HCT116 (cell line): ENCODE results near the gene ERC2. TPM values are rescaled to one million over a fixed set of nuclear protein-coding genes. Genes with fewer than 3 reads are reported as not detected.

Experiments
- ATAC-seq: fragments of 200-7000 bp; cut with Tn5 transposase; 2 replicates; pipeline ENCODE4 v1.9.1; 2020; ENCODE audit warnings: mild to moderate bottlenecking, moderate library complexity
- BruUV-seq: library from RNA; stranded (reverse); fragments of 400-500 nt; replicated peaks from 2 replicates; lab custom pipeline; 2021; lab: Mats Ljungman, UMichigan
- CTCF ChIA-PET: fragments of 300-600 bp; sonication (Branson Sonifier 250); formaldehyde crosslinking; loops from one replicate; lab custom pipeline; 2021; ENCODE audit warnings: antibody characterized with exemption; lab: Charles Lee
- POLR2A ChIA-PET: fragments of 300-600, 350-600 bp; sonication (Branson Sonifier 250); formaldehyde crosslinking; loops from one replicate; lab custom pipeline; 2021; ENCODE audit warnings: antibody characterized with exemption; lab: Charles Lee
- RAD21 ChIA-PET, 2 experiments: fragments of 300-600 bp; sonication (Branson Sonifier 250); formaldehyde crosslinking; loops; one replicate each; lab custom pipeline; 2023; ENCODE audit warnings: low total read pairs in 2 of 2; ENCODE audit not compliant: uncharacterized antibody in 2 of 2, unreplicated experiment in 2 of 2, low non-redundant PET in 1 of 2; lab: Charles Lee
- DNase-seq: peaks from one replicate; pipeline ENCODE4 v3.0.0-alpha.2; 2010; ENCODE audit warnings: low read depth, low spot score
- H2AFZ ChIP-seq: fragments of 200-600 bp; shearing (Covaris generic), sonication (generic); 2 replicates; pipeline ENCODE4 v1.6.1; 2017; ENCODE audit warnings: low read depth, mixed run types, mixed read lengths, antibody characterized with exemption, low read length; ENCODE audit not compliant: poor library complexity, severe bottlenecking
- H3K27ac ChIP-seq: 2 replicates; pipeline ENCODE4 v1.5.1; 2012; ENCODE audit warnings: low read depth, low read length
- H3K27me3 ChIP-seq: fragments of 200-600 bp; sonication (generic); 2 replicates; pipeline ENCODE4 v1.6.1; 2016; ENCODE audit warnings: mixed run types, low read length, mixed read lengths; ENCODE audit not compliant: insufficient read depth
- H3K36me3 ChIP-seq, 2 experiments: fragments of 200-500 bp in 1 of 2; fragments of 200-600 bp in 1 of 2; sonication (Bioruptor generic) in 1 of 2; sonication (generic) in 1 of 2; 2 replicates each; pipeline versions ENCODE4 v1.5.1 to v1.6.1; 2014 to 2016; ENCODE audit warnings: low read length in 2 of 2, inconsistent platforms in 1 of 2, mixed read lengths in 1 of 2, mixed run types in 1 of 2; ENCODE audit not compliant: insufficient read depth in 2 of 2, control insufficient read depth in 1 of 2
- H3K4me1 ChIP-seq, 2 experiments: fragments of 200-600 bp in 1 of 2; sonication (generic) in 1 of 2; 2 replicates each; pipeline versions ENCODE4 v1.5.1 to v1.6.1; 2012 to 2017; ENCODE audit warnings: low read length in 2 of 2, inconsistent platforms in 1 of 2, mild to moderate bottlenecking in 1 of 2, mixed read lengths in 1 of 2, mixed run types in 1 of 2, moderate library complexity in 1 of 2; ENCODE audit not compliant: insufficient read depth in 2 of 2, control insufficient read depth in 1 of 2
- H3K4me2 ChIP-seq: fragments of 200-600 bp; sonication (generic); 2 replicates; pipeline ENCODE4 v1.6.1; 2017; ENCODE audit warnings: mixed run types, low read length, mixed read lengths
- H3K4me3 ChIP-seq, 2 experiments: fragments of 200-600 bp in 1 of 2; sonication (generic) in 1 of 2; replicated peaks in 1 of 2; 2 replicates each; pipeline ENCODE4 v1.5.1; 2011 to 2016; ENCODE audit warnings: low read length in 2 of 2, control low read depth in 1 of 2, low read depth in 1 of 2, mild to moderate bottlenecking in 1 of 2, mixed read lengths in 1 of 2, mixed run types in 1 of 2
- H3K79me2 ChIP-seq: fragments of 200-600 bp; sonication (generic); 2 replicates; pipeline ENCODE4 v1.6.1; 2017; ENCODE audit warnings: mild to moderate bottlenecking, mixed run types, low read length, moderate library complexity, mixed read lengths; ENCODE audit not compliant: insufficient read depth
- H3K9ac ChIP-seq: fragments of 200-600 bp; sonication (generic); 2 replicates; pipeline ENCODE4 v1.6.1; 2016; ENCODE audit warnings: low read length, mixed read lengths
- H3K9me2 ChIP-seq: fragments of 200-600 bp; sonication (generic), shearing (Covaris generic); 2 replicates; pipeline ENCODE4 v1.6.1; 2017; ENCODE audit warnings: mixed run types, mild to moderate bottlenecking, moderate library complexity; ENCODE audit not compliant: insufficient read depth
- H3K9me3 ChIP-seq, 2 experiments: fragments of 200-500 bp in 1 of 2; fragments of 200-600 bp in 1 of 2; sonication (Bioruptor generic) in 1 of 2; sonication (generic) in 1 of 2; 2 replicates each; pipeline ENCODE4 v1.6.1; 2014 to 2017; ENCODE audit warnings: low read length in 2 of 2, mixed read lengths in 2 of 2, inconsistent platforms in 1 of 2, low read depth in 1 of 2, mild to moderate bottlenecking in 1 of 2, mixed run types in 1 of 2, moderate library complexity in 1 of 2; ENCODE audit not compliant: control insufficient read depth in 1 of 2, insufficient read depth in 1 of 2
- H4K20me1 ChIP-seq: fragments of 200-600 bp; sonication (generic), shearing (Covaris generic); 2 replicates; pipeline ENCODE4 v1.6.1; 2017; ENCODE audit warnings: mixed run types, mild to moderate bottlenecking, moderate library complexity; ENCODE audit not compliant: insufficient read depth
- CEBPB ChIP-seq: IDR thresholded peaks from 2 replicates; pipeline ENCODE4 v1.6.1; 2012; ENCODE audit warnings: low read depth
- EGR1 ChIP-seq: IDR thresholded peaks from 2 replicates; pipeline ENCODE4 v1.6.1; 2012; ENCODE audit warnings: low read depth
- ELF1 ChIP-seq: IDR thresholded peaks from 2 replicates; pipeline ENCODE4 v1.6.1; 2012; ENCODE audit warnings: low read depth, borderline replicate concordance
- EZH2 ChIP-seq: fragments of 200-600 bp; sonication (generic); IDR thresholded peaks from 2 replicates; pipeline ENCODE4 v1.6.1; 2017; ENCODE audit warnings: antibody characterized with exemption, mixed run types
- JUND ChIP-seq: IDR thresholded peaks from 2 replicates; pipeline ENCODE4 v1.6.1; 2012
- MAX ChIP-seq: IDR thresholded peaks from 2 replicates; pipeline ENCODE4 v1.6.1; 2012
- POLR2A ChIP-seq: IDR thresholded peaks from 2 replicates; pipeline ENCODE4 v1.7.0; 2011; ENCODE audit warnings: borderline replicate concordance; ENCODE audit not compliant: insufficient read depth, insufficient read length; ENCODE audit errors: extremely low read depth
- POLR2AphosphoS5 ChIP-seq: IDR thresholded peaks from 2 replicates; pipeline ENCODE4 v1.6.1; 2011; ENCODE audit warnings: mild to moderate bottlenecking, low read depth, low read length, moderate library complexity
- RAD21 ChIP-seq: IDR thresholded peaks from 2 replicates; pipeline ENCODE4 v1.6.1; 2012; ENCODE audit warnings: low read depth, mild to moderate bottlenecking
- REST ChIP-seq: IDR thresholded peaks from 2 replicates; pipeline ENCODE4 v1.6.1; 2012; ENCODE audit warnings: low read depth
- SIN3A ChIP-seq: IDR thresholded peaks from 2 replicates; pipeline ENCODE4 v1.6.1; 2012; ENCODE audit warnings: low read depth
- SRF ChIP-seq: IDR thresholded peaks from 2 replicates; pipeline ENCODE4 v1.6.1; 2012; ENCODE audit warnings: low read depth
- TCF7L2 ChIP-seq: IDR thresholded peaks from 2 replicates; pipeline ENCODE4 v1.7.0; 2011; ENCODE audit warnings: borderline replicate concordance, inconsistent platforms; ENCODE audit not compliant: insufficient read depth, insufficient read length; ENCODE audit errors: extremely low read depth
- ZFX ChIP-seq: fragments of 450-650 bp; IDR thresholded peaks from 2 replicates; pipeline ENCODE4 v1.6.1; 2017
- ZNF274 ChIP-seq: fragments of 200-500 bp; sonication (Bioruptor generic); IDR thresholded peaks from 2 replicates; pipeline ENCODE4 v1.6.1; 2014; ENCODE audit warnings: mild to moderate bottlenecking, low read depth, low read length, inconsistent platforms
- intact Hi-C: fragments of 100-400 bp; cut with micrococcal nuclease; formaldehyde crosslinking; loops from 2 replicates; pipeline ENCODE4 v1.10.0; 2022
- total RNA-seq: library from RNA; stranded (reverse); gene quantifications from one replicate; pipeline ENCODE4 v1.2.1, GENCODE V29; 2021; ENCODE audit not compliant: unreplicated experiment
- TF ChIP-seq, protein P1 (sequence below), 3 experiments: fragments of 200-600 bp in 1 of 3; sonication (generic) in 1 of 3; IDR thresholded peaks in 2 of 3; conservative IDR thresholded peaks in 1 of 3; 2 replicates each; pipeline ENCODE4 v1.5.1; 2012 to 2017; ENCODE audit warnings: low read depth in 2 of 3, low read length in 2 of 3, antibody characterized with exemption in 1 of 3, borderline replicate concordance in 1 of 3, control low read depth in 1 of 3, mild to moderate bottlenecking in 1 of 3, mixed read lengths in 1 of 3, mixed run types in 1 of 3, moderate library complexity in 1 of 3; ENCODE audit not compliant: insufficient read depth in 1 of 3

The ERC2 gene
- total RNA-seq, 1 experiment from 2014 or later = not detected

- Histone ChIP-seq H3K4me1 (no peaks in the 10 kb centered on the region), H3K27me3 (no peaks in the 10 kb centered on the region), H3K9ac (no peak overlapping the region), H3K36me3 (no peaks in the 10 kb centered on the region), H4K20me1 (no peaks in the 10 kb centered on the region), H3K4me3 (no peak overlapping the region), H3K9me3 (no peaks in the 10 kb centered on the region; a peak in 1 of 4 replicates), H3K79me2 (no peaks in the 10 kb centered on the region), H3K4me2 (no peak overlapping the region), H2AFZ (no peak overlapping the region), H3K9me2 (no peaks in the 10 kb centered on the region), H3K27ac (no peak overlapping the region)
- no TSS peak for BruUV-seq
- ChIA-PET POLR2A (no interaction called here), CTCF (no interaction called here), RAD21 (no interaction called here)
- intact Hi-C loops = no loop called here
- TF ChIP-seq EZH2 = no peak
- TF ChIP-seq MAX = no peak
- TF ChIP-seq RAD21 = no peak
- no peak for TF ChIP-seq ELF1
- no peak for TF ChIP-seq EGR1
- TF ChIP-seq JUND = no peak
- no peak for TF ChIP-seq TCF7L2
- TF ChIP-seq ZFX = no peak
- TF ChIP-seq ZNF274 = no peak
- no peak for DNase-seq
- no peak for ATAC-seq
Measured at GRCh38 chr3:56022619-56023018, 445.6 kb downstream of the ERC2 start.

DNA sequence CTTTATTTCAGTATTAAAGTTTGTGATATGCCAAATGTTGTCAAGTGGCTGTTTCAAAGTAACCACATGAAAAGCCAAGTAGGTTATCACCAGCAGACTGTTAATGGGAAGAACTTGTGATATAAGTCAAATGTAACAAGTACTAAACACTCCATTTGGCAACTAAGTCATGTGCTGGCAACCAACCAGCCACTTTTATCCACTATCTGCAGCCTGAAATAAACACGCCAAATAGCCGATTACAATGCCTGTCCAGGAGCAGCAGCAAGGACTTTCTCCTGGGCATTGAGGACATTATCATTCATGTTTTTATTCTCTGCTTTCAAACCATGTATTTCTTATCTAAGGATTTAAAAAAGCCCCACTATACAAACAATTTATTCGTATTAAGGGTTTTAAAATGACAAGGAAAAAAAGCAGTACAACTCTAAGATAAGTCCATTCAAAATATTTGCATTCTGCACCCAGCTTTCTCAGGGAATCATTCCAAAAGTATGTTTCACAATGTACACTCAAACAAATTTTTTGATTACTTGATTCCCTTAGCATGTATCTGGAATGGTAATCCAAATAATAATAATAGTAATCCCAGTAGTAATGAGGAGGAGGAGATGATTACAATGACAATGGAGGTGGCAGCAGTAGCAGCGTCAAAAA lies 448.6 kb downstream of the ERC2 start:
- H2AFZ ChIP-seq = no peak overlapping the region
- H3K9me2 ChIP-seq = no peaks in the 10 kb centered on the region
- DNase-seq (no peak), ATAC-seq (no peak)
- H3K36me3 ChIP-seq = no peaks in the 10 kb centered on the region
- H3K27ac ChIP-seq = no peak overlapping the region
- no peak overlapping the region for H3K4me2 ChIP-seq
- no peak overlapping the region for H3K4me3 ChIP-seq
- no peaks in the 10 kb centered on the region for H3K79me2 ChIP-seq
- H4K20me1 ChIP-seq = no peaks in the 10 kb centered on the region
- H3K4me1 ChIP-seq = no peaks in the 10 kb centered on the region
- H3K27me3 ChIP-seq = no peaks in the 10 kb centered on the region
- POLR2A ChIA-PET = no interaction called here
- no peaks in the 10 kb centered on the region; a peak in 1 of 4 replicates for H3K9me3 ChIP-seq
- RAD21 ChIA-PET = no interaction called here
- no TSS peak for BruUV-seq
- no peak overlapping the region for H3K9ac ChIP-seq
- intact Hi-C loops = no loop called here
- CTCF ChIA-PET = no interaction called here
- TF ChIP-seq, protein P1, sequence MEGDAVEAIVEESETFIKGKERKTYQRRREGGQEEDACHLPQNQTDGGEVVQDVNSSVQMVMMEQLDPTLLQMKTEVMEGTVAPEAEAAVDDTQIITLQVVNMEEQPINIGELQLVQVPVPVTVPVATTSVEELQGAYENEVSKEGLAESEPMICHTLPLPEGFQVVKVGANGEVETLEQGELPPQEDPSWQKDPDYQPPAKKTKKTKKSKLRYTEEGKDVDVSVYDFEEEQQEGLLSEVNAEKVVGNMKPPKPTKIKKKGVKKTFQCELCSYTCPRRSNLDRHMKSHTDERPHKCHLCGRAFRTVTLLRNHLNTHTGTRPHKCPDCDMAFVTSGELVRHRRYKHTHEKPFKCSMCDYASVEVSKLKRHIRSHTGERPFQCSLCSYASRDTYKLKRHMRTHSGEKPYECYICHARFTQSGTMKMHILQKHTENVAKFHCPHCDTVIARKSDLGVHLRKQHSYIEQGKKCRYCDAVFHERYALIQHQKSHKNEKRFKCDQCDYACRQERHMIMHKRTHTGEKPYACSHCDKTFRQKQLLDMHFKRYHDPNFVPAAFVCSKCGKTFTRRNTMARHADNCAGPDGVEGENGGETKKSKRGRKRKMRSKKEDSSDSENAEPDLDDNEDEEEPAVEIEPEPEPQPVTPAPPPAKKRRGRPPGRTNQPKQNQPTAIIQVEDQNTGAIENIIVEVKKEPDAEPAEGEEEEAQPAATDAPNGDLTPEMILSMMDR (IDR thresholded peaks at IDR 0.05 in 2 of 3, conservative IDR thresholded peaks at IDR 0.05 in 1 of 3; ENCODE audit: borderline replicate concordance in 1 of 3, insufficient read depth in 1 of 3, low read depth in 2 of 3, low read length in 2 of 3) = no peak
- TF ChIP-seq POLR2A (no peak), REST (no peak), JUND (no peak), CEBPB (no peak), SRF (no peak), POLR2AphosphoS5 (no peak), SIN3A (no peak), ZFX (no peak)
